Tibial artery (tissue), 4 donors: ENCODE measurements around the gene URGCP.

ENCODE experiments used
- DNase-seq, 2 donors: peaks; one replicate each; pipeline ENCODE4 v3.0.0-alpha.2; 2019
- H3K27ac ChIP-seq, 2 donors: fragments of 200-600 bp; sonication (generic) in 1 of 2; 1 replicate in 1 of 2; 2 replicates in 1 of 2; pipeline ENCODE4 v1.5.1; 2018 to 2019; ENCODE audit warnings: mild to moderate bottlenecking in 1 of 2
- H3K27me3 ChIP-seq, 2 donors: fragments of 200-600 bp; sonication (generic) in 1 of 2; one replicate each; pipeline versions ENCODE4 v1.5.1 to v1.6.0; 2016 to 2019
- H3K36me3 ChIP-seq, 3 donors: fragments of 200-600 bp; sonication (generic) in 2 of 3; one replicate each; pipeline ENCODE4 v1.5.1; 2016 to 2019; ENCODE audit warnings: mild to moderate bottlenecking in 2 of 3
- H3K4me1 ChIP-seq, 4 donors: fragments of 200-600 bp; sonication (generic) in 2 of 4; 1 replicate in 3 of 4; 2 replicates in 1 of 4; pipeline ENCODE4 v1.5.1; 2016 to 2019
- H3K4me3 ChIP-seq, 2 donors: fragments of 200-600 bp; sonication (generic) in 1 of 2; 1 replicate in 1 of 2; 2 replicates in 1 of 2; pipeline ENCODE4 v1.5.1; 2018 to 2019; ENCODE audit warnings: mild to moderate bottlenecking in 2 of 2
- H3K9me3 ChIP-seq, 3 donors: fragments of 200-600 bp; sonication (generic) in 1 of 3; one replicate each; pipeline ENCODE4 v1.5.1; 2016 to 2019
- CTCF ChIP-seq, 2 experiments: fragments of 200-600 bp in 1 of 2; fragments of 450-650 bp in 1 of 2; IDR thresholded peaks; one replicate each; pipeline ENCODE4 v1.5.1; 2017 to 2019; ENCODE audit warnings: antibody characterized with exemption in 2 of 2, mild to moderate bottlenecking in 1 of 2, moderate library complexity in 1 of 2
- intact Hi-C: fragments of 100-400 bp; cut with DNase I; formaldehyde crosslinking; loops from one replicate; pipeline ENCODE4 v1.15.0; 2023; ENCODE audit warnings: low total_unique reads

URGCP gene

GRCh38 chr7:43937444-43937843 is 31.0 kb upstream of the URGCP start:
- no peak for TF ChIP-seq CTCF (IDR thresholded peaks at IDR 0.05)
- Histone ChIP-seq H3K27me3 (no peaks in the 10 kb centered on the region), H3K27ac (no peak overlapping the region), H3K4me3 (no peak overlapping the region), H3K36me3 (peaks cover 0 to 6% (median 0%) of the 10 kb centered on the region in 3 donors), H3K4me1 (no peaks in the 10 kb centered on the region), H3K9me3 (no peaks in the 10 kb centered on the region)
- DNase-seq: no peak
- intact Hi-C loops: no loop called here

GRCh38 chr7:43933902-43934560 is 27.6 kb upstream of the URGCP start:
- Histone ChIP-seq H3K4me3 (no peak overlapping the region), H3K36me3 (peaks cover 0 to 5% (median 0%) of the 10 kb centered on the region in 3 donors), H3K27ac (no peak overlapping the region), H3K4me1 (no peaks in the 10 kb centered on the region), H3K9me3 (no peaks in the 10 kb centered on the region), H3K27me3 (no peaks in the 10 kb centered on the region)
- intact Hi-C loops: no loop called here
- no peak for DNase-seq
- no peak for TF ChIP-seq CTCF (IDR thresholded peaks at IDR 0.05)

- no peak for TF ChIP-seq CTCF (IDR thresholded peaks at IDR 0.05)
- no peaks in the 10 kb centered on the region for H3K36me3 ChIP-seq
- peaks cover 0 to 7% (median 0%) of the 10 kb centered on the region in 4 donors for H3K4me1 ChIP-seq
- H3K4me3 ChIP-seq: no peak overlapping the region
- intact Hi-C loops: no loop called here
- no peak for DNase-seq
- H3K27me3 ChIP-seq: no peaks in the 10 kb centered on the region
- H3K9me3 ChIP-seq: no peaks in the 10 kb centered on the region
- no peak overlapping the region for H3K27ac ChIP-seq
Observed at GRCh38 chr7:43931346-43931745, 24.9 kb upstream of the URGCP start.

- Histone ChIP-seq H3K27ac (no peak overlapping the region), H3K27me3 (no peaks in the 10 kb centered on the region), H3K4me3 (no peak overlapping the region), H3K36me3 (no peaks in the 10 kb centered on the region), H3K9me3 (no peaks in the 10 kb centered on the region), H3K4me1 (peaks cover 0 to 15% (median 0%) of the 10 kb centered on the region in 4 donors)
- no peak for DNase-seq
- intact Hi-C loops: loop anchor here (5.0 to 10.0 kb wide), 2 partner anchors 57 to 195 kb away; no protein-coding TSS in a partner anchor
- TF ChIP-seq CTCF (IDR thresholded peaks at IDR 0.05): no peak
Observed at GRCh38 chr7:43929529-43930457, 23.4 kb upstream of the URGCP start.

GRCh38 chr7:43927810-43928209 is 21.4 kb upstream of the URGCP start:
- H3K4me1 ChIP-seq: peaks cover 0 to 19% (median 0%) of the 10 kb centered on the region in 4 donors
- DNase-seq: no peak
- H3K27me3 ChIP-seq: no peaks in the 10 kb centered on the region
- H3K27ac ChIP-seq: no peak overlapping the region
- H3K9me3 ChIP-seq: no peaks in the 10 kb centered on the region
- H3K36me3 ChIP-seq: no peaks in the 10 kb centered on the region
- no peak overlapping the region for H3K4me3 ChIP-seq
- intact Hi-C loops: loop anchor here (5.0 to 10.0 kb wide), 2 partner anchors 56 to 193 kb away; no protein-coding TSS in a partner anchor
- TF ChIP-seq CTCF (IDR thresholded peaks at IDR 0.05): no peak
